ENCODE data around the gene CADPS2. TPM values are rescaled to one million over a fixed set of nuclear protein-coding genes. Genes with fewer than 3 reads are reported as not detected.

CADPS2 gene
- total and polyA plus RNA-seq, 2 donors (not counting 3 experiments of a cell fraction or from before 2014, with no cell fraction given), result 9.5 to 22.6 TPM

DNA sequence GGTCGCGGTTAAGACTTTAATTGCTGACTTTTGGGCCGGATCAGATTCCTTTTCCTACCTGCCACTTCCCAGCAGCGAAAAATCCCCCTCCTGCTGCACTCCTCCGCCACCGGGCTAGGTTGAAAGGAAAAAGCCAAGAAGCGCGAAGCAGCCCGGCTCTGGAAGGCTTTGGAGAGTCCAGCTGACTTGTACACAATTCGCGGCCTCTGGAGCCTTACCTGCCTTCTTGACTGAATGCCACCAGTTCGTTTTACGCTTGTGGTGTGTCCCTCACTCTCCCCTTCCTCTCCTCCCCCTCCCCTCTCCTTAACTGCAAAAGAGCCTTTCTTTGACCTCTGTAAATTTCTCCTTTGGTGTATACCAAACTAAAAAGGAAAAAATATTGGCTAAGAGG, 579.0 kb downstream of the CADPS2 start:
- ChIA-PET POLR2A (no interaction called here), CTCF (no interaction called here)
- peaks cover 16% of the 10 kb centered on the region for H3K4me1 ChIP-seq (ENCODE audit: control insufficient read depth, extremely low read depth, insufficient read depth, low read length)
- H3K4me3 ChIP-seq (replicated peaks in 1 of 3; ENCODE audit: insufficient read depth in 1 of 3, low read depth in 1 of 3, low read length in 3 of 3), result no peak overlapping the region
- H3K36me3 ChIP-seq (ENCODE audit: control insufficient read depth in 2 of 2, extremely low read depth in 1 of 2, insufficient read depth in 2 of 2, low read length in 2 of 2), result no peaks in the 10 kb centered on the region
- H3K9me3 ChIP-seq (replicated peaks; ENCODE audit: control insufficient read depth, insufficient read depth, low read length), result no peaks in the 10 kb centered on the region
- DNase-seq (ENCODE audit: low read depth, low spot score), result no peak
- no peaks in the 10 kb centered on the region for H3K9me1 ChIP-seq (replicated peaks; ENCODE audit: control insufficient read depth, extremely low read depth, insufficient read depth, low read length)
- dilution Hi-C loops (cut with MboI; ENCODE audit: extremely low pct_ligation_motif_present, low sequenced_read_pairs) (no loop called here), intact Hi-C loops (cut with micrococcal nuclease) (loop anchor here (5.0 kb wide), 2 partner anchors 220 to 580 kb away; partner anchors contain the start of gene CADPS2)
- no peak for FAIRE-seq
- no peak overlapping the region for H2AFZ ChIP-seq (ENCODE audit: low read depth, low read length)
- BruUV-seq (replicated peaks), result no TSS peak
- TF ChIP-seq, protein P1, sequence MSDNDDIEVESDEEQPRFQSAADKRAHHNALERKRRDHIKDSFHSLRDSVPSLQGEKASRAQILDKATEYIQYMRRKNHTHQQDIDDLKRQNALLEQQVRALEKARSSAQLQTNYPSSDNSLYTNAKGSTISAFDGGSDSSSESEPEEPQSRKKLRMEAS (IDR thresholded peaks at IDR 0.05; ENCODE audit: insufficient read depth, insufficient read length), result no peak
- TF ChIP-seq, protein P2, sequence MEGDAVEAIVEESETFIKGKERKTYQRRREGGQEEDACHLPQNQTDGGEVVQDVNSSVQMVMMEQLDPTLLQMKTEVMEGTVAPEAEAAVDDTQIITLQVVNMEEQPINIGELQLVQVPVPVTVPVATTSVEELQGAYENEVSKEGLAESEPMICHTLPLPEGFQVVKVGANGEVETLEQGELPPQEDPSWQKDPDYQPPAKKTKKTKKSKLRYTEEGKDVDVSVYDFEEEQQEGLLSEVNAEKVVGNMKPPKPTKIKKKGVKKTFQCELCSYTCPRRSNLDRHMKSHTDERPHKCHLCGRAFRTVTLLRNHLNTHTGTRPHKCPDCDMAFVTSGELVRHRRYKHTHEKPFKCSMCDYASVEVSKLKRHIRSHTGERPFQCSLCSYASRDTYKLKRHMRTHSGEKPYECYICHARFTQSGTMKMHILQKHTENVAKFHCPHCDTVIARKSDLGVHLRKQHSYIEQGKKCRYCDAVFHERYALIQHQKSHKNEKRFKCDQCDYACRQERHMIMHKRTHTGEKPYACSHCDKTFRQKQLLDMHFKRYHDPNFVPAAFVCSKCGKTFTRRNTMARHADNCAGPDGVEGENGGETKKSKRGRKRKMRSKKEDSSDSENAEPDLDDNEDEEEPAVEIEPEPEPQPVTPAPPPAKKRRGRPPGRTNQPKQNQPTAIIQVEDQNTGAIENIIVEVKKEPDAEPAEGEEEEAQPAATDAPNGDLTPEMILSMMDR (IDR thresholded peaks at IDR 0.05; ENCODE audit: extremely low read depth in 1 of 2, insufficient read depth in 1 of 2, low read depth in 1 of 2, low read length in 2 of 2), result no peak
- TF ChIP-seq MYC (IDR thresholded peaks at IDR 0.05; ENCODE audit: low read depth, low read length) (no peak), EZH2 (IDR thresholded peaks at IDR 0.05; ENCODE audit: borderline replicate concordance, low read depth, low read length, severe bottlenecking) (no peak), POLR2A (IDR thresholded peaks at IDR 0.05; ENCODE audit: low read depth, low read length) (no peak), FOS (IDR thresholded peaks at IDR 0.05; ENCODE audit: borderline replicate concordance, insufficient read depth, low read length) (no peak), GATA2 (IDR thresholded peaks at IDR 0.05; ENCODE audit: insufficient read depth, insufficient read length, low read depth, low read length) (no peak), JUN (IDR thresholded peaks at IDR 0.05; ENCODE audit: borderline replicate concordance, insufficient read depth, insufficient read length, low read depth) (no peak), POLR2AphosphoS5 (IDR thresholded peaks at IDR 0.05; ENCODE audit: insufficient read depth, low read depth, low read length) (no peak)
- H3K27ac ChIP-seq (ENCODE audit: insufficient read depth, low read depth, low read length), result no peak overlapping the region
- H3K4me2 ChIP-seq (ENCODE audit: insufficient read depth, low read length), result no peak overlapping the region
- H3K9ac ChIP-seq (replicated peaks; ENCODE audit: extremely low read depth, insufficient read depth, low read length), result no peak overlapping the region
- H3K79me2 ChIP-seq (ENCODE audit: control insufficient read depth, insufficient read depth, low read length), result no peaks in the 10 kb centered on the region
- no peaks in the 10 kb centered on the region for H4K20me1 ChIP-seq (replicated peaks; ENCODE audit: control insufficient read depth, extremely low read depth, insufficient read depth, low read length)
- H3K27me3 ChIP-seq (ENCODE audit: control insufficient read depth in 2 of 2, insufficient read depth in 2 of 2, low read length in 2 of 2), result peaks cover 88 to 100% of the 10 kb centered on the region in 2 experiments
